ENCODE data around the gene TTC39B.
A peak's percentile ranks its signal among the peaks of the same experiment; 100 is the strongest.

Gene TTC39B

GRCh38 chr9:15135164-15135792, 171.7 kb downstream of the TTC39B start:
- no peaks in the 10 kb centered on the region for H3K9me3 ChIP-seq
- peaks cover 3% of the 10 kb centered on the region for H3K4me1 ChIP-seq
- H3K27me3 ChIP-seq (ENCODE audit: low read depth) = no peaks in the 10 kb centered on the region
- in situ Hi-C loops (cut with MboI; ENCODE audit: low sequenced_read_pairs) = no loop called here
- H3K36me3 ChIP-seq (replicated peaks) = no peaks in the 10 kb centered on the region
- peak; percentile 72 to 73 for DNase-seq (ENCODE audit: low spot score in 2 of 2)
- H3K4me3 ChIP-seq = no peak overlapping the region

- Histone ChIP-seq H3K4me3 (no peak overlapping the region), H3K36me3 (replicated peaks) (no peaks in the 10 kb centered on the region), H3K4me1 (peaks cover 3% of the 10 kb centered on the region), H3K27me3 (ENCODE audit: low read depth) (no peaks in the 10 kb centered on the region), H3K9me3 (no peaks in the 10 kb centered on the region)
- in situ Hi-C loops (cut with MboI; ENCODE audit: low sequenced_read_pairs) = no loop called here
- no peak for DNase-seq (ENCODE audit: low spot score in 2 of 2)
Measured at GRCh38 chr9:15133488-15133887, 173.5 kb downstream of the TTC39B start.

- no peak for DNase-seq (ENCODE audit: low spot score in 2 of 2)
- Histone ChIP-seq H3K4me3 (no peak overlapping the region), H3K9me3 (no peaks in the 10 kb centered on the region), H3K4me1 (peaks cover 3% of the 10 kb centered on the region), H3K27me3 (ENCODE audit: low read depth) (no peaks in the 10 kb centered on the region), H3K36me3 (replicated peaks) (no peaks in the 10 kb centered on the region)
- in situ Hi-C loops (cut with MboI; ENCODE audit: low sequenced_read_pairs) = no loop called here
Measured at GRCh38 chr9:15132091-15132490, 174.9 kb downstream of the TTC39B start.

GRCh38 chr9:15131094-15131493, 175.9 kb downstream of the TTC39B start:
- no peak overlapping the region for H3K4me3 ChIP-seq
- H3K4me1 ChIP-seq = peaks cover 3% of the 10 kb centered on the region
- in situ Hi-C loops (cut with MboI; ENCODE audit: low sequenced_read_pairs) = no loop called here
- H3K36me3 ChIP-seq (replicated peaks) = no peaks in the 10 kb centered on the region
- H3K9me3 ChIP-seq = no peaks in the 10 kb centered on the region
- no peaks in the 10 kb centered on the region for H3K27me3 ChIP-seq (ENCODE audit: low read depth)
- no peak for DNase-seq (ENCODE audit: low spot score in 2 of 2)

- Histone ChIP-seq H3K9me3 (no peaks in the 10 kb centered on the region), H3K4me1 (no peaks in the 10 kb centered on the region; the same call in 1 of the 2 replicates), H3K4me3 (no peak overlapping the region), H3K36me3 (replicated peaks) (no peaks in the 10 kb centered on the region), H3K27me3 (ENCODE audit: low read depth) (no peaks in the 10 kb centered on the region)
- no peak for DNase-seq (ENCODE audit: low spot score in 2 of 2)
- in situ Hi-C loops (cut with MboI; ENCODE audit: low sequenced_read_pairs) = no loop called here
Measured at GRCh38 chr9:15127831-15128230, 179.2 kb downstream of the TTC39B start.

GRCh38 chr9:15121630-15122029, 185.4 kb downstream of the TTC39B start:
- no peaks in the 10 kb centered on the region; the same call in 1 of the 2 replicates for H3K4me1 ChIP-seq
- in situ Hi-C loops (cut with MboI; ENCODE audit: low sequenced_read_pairs) = no loop called here
- no peaks in the 10 kb centered on the region for H3K9me3 ChIP-seq
- no peak for DNase-seq (ENCODE audit: low spot score in 2 of 2)
- H3K27me3 ChIP-seq (ENCODE audit: low read depth) = no peaks in the 10 kb centered on the region
- no peaks in the 10 kb centered on the region for H3K36me3 ChIP-seq (replicated peaks)
- H3K4me3 ChIP-seq = no peak overlapping the region

GRCh38 chr9:15116130-15116580, 190.9 kb downstream of the TTC39B start:
- in situ Hi-C loops (cut with MboI; ENCODE audit: low sequenced_read_pairs) = no loop called here
- no peak overlapping the region for H3K4me3 ChIP-seq
- no peaks in the 10 kb centered on the region for H3K4me1 ChIP-seq
- H3K9me3 ChIP-seq = no peaks in the 10 kb centered on the region
- H3K27me3 ChIP-seq (ENCODE audit: low read depth) = no peaks in the 10 kb centered on the region
- no peaks in the 10 kb centered on the region for H3K36me3 ChIP-seq (replicated peaks)
- DNase-seq (ENCODE audit: low spot score in 2 of 2) = no peak

- Histone ChIP-seq H3K27me3 (ENCODE audit: low read depth) (no peaks in the 10 kb centered on the region), H3K4me1 (no peaks in the 10 kb centered on the region), H3K9me3 (no peaks in the 10 kb centered on the region), H3K4me3 (no peak overlapping the region), H3K36me3 (replicated peaks) (no peaks in the 10 kb centered on the region)
- DNase-seq (ENCODE audit: low spot score in 2 of 2) = no peak
- in situ Hi-C loops (cut with MboI; ENCODE audit: low sequenced_read_pairs) = no loop called here
Measured at GRCh38 chr9:15115702-15116101, 191.3 kb downstream of the TTC39B start.

GRCh38 chr9:15115041-15115440, 192.0 kb downstream of the TTC39B start:
- Histone ChIP-seq H3K36me3 (replicated peaks) (no peaks in the 10 kb centered on the region), H3K27me3 (ENCODE audit: low read depth) (no peaks in the 10 kb centered on the region), H3K4me3 (no peak overlapping the region), H3K4me1 (no peaks in the 10 kb centered on the region), H3K9me3 (no peaks in the 10 kb centered on the region)
- DNase-seq (ENCODE audit: low spot score in 2 of 2) = no peak
- in situ Hi-C loops (cut with MboI; ENCODE audit: low sequenced_read_pairs) = no loop called here

Data from HAP-1 (cell line).